ENCODE data around the gene TCF20.

TCF20 gene

GRCh38 chr22:42229455-42230149 lies 40.9 kb downstream of the TCF20 start:
- DNase-seq (ENCODE audit: insufficient read length, low spot score) (no peak), FAIRE-seq (no peak)
- no peak for TF ChIP-seq CTCF (IDR thresholded peaks at IDR 0.05; ENCODE audit: insufficient read depth, missing control alignments)

- FAIRE-seq (no peak), DNase-seq (ENCODE audit: insufficient read length, low spot score) (no peak)
- TF ChIP-seq CTCF (IDR thresholded peaks at IDR 0.05; ENCODE audit: insufficient read depth, missing control alignments) = no peak
Measured at GRCh38 chr22:42228483-42228882, 42.0 kb downstream of the TCF20 start.

- no peak for FAIRE-seq
- DNase-seq (ENCODE audit: insufficient read length, low spot score) = no peak
- TF ChIP-seq CTCF (IDR thresholded peaks at IDR 0.05; ENCODE audit: insufficient read depth, missing control alignments) = no peak
Measured at GRCh38 chr22:42227435-42227834, 43.0 kb downstream of the TCF20 start.

GRCh38 chr22:42225841-42226240 lies 44.6 kb downstream of the TCF20 start:
- DNase-seq (ENCODE audit: insufficient read length, low spot score) = no peak
- no peak for FAIRE-seq
- TF ChIP-seq CTCF (IDR thresholded peaks at IDR 0.05; ENCODE audit: insufficient read depth, missing control alignments) = no peak

GRCh38 chr22:42222140-42222539 lies 48.3 kb downstream of the TCF20 start:
- FAIRE-seq = no peak
- no peak for TF ChIP-seq CTCF (IDR thresholded peaks at IDR 0.05; ENCODE audit: insufficient read depth, missing control alignments)
- no peak for DNase-seq (ENCODE audit: insufficient read length, low spot score)
